SK-N-SH (cell line): ENCODE measurements around the gene CISD2. TPM values are rescaled to one million over a fixed set of nuclear protein-coding genes. Genes with fewer than 3 reads are reported as not detected.

Experiments used
- CTCF ChIA-PET: fragments of 300-600, 350-600 bp; formaldehyde crosslinking; extraction: SDS; loops from one replicate; lab custom pipeline; 2021; lab: Yijun Ruan, JAX
- POLR2A ChIA-PET: fragments of 350-600 bp; sonication (Branson Sonifier 250); formaldehyde crosslinking; extraction: SDS; loops from one replicate; lab custom pipeline; 2020; ENCODE audit warnings: antibody characterized with exemption, inconsistent platforms; lab: Yijun Ruan, JAX
- DNase-seq: peaks from one replicate; pipeline ENCODE4 v3.0.0; 2012
- H2AFZ ChIP-seq: fragments of 200-600 bp; sonication (generic); 2 replicates; pipeline ENCODE4 v1.8.1; 2016; ENCODE audit warnings: antibody characterized with exemption, mild to moderate bottlenecking, low read depth
- H3F3A ChIP-seq: fragments of 200-600 bp; sonication (generic); replicated peaks from 2 replicates; pipeline ENCODE3; 2016; ENCODE audit warnings: antibody characterized with exemption, mild to moderate bottlenecking; ENCODE audit not compliant: insufficient read depth
- H3K27ac ChIP-seq, 2 experiments: fragments of 200-500 bp in 1 of 2; fragments of 200-600 bp in 1 of 2; sonication (Bioruptor generic) in 1 of 2; sonication (generic), shearing (Covaris generic) in 1 of 2; 2 replicates each; pipeline versions ENCODE4 v1.5.1 to v1.6.1; 2014 to 2016; ENCODE audit warnings: low read depth in 2 of 2, inconsistent platforms in 1 of 2, low read length in 1 of 2, mild to moderate bottlenecking in 1 of 2, mixed read lengths in 1 of 2
- H3K27me3 ChIP-seq: fragments of 200-600 bp; sonication (generic), shearing (Covaris generic); 2 replicates; pipeline ENCODE4 v1.6.1; 2016; ENCODE audit warnings: mixed run types; ENCODE audit not compliant: insufficient read depth
- H3K36me3 ChIP-seq, 2 experiments: fragments of 200-500 bp in 1 of 2; fragments of 200-600 bp in 1 of 2; sonication (Bioruptor generic) in 1 of 2; sonication (generic) in 1 of 2; replicated peaks in 1 of 2; 2 replicates each; pipeline versions ENCODE3 to v1.5.1; 2014 to 2016; ENCODE audit warnings: low read length in 1 of 2, mild to moderate bottlenecking in 1 of 2; ENCODE audit not compliant: insufficient read depth in 2 of 2, control insufficient read depth in 1 of 2
- H3K4me1 ChIP-seq, 2 experiments: fragments of 200-500 bp in 1 of 2; fragments of 200-600 bp in 1 of 2; sonication (Bioruptor generic) in 1 of 2; sonication (generic), shearing (Covaris generic) in 1 of 2; 2 replicates each; pipeline versions ENCODE4 v1.5.1 to v1.6.1; 2014 to 2016; ENCODE audit warnings: low read depth in 1 of 2, low read length in 1 of 2, mixed run types in 1 of 2; ENCODE audit not compliant: insufficient read depth in 2 of 2, control insufficient read depth in 1 of 2
- H3K4me2 ChIP-seq: fragments of 200-600 bp; sonication (generic), shearing (Covaris generic); 2 replicates; pipeline ENCODE4 v1.6.1; 2017; ENCODE audit warnings: mixed run types
- H3K4me3 ChIP-seq, 2 experiments: fragments of 200-500 bp in 1 of 2; fragments of 200-600 bp in 1 of 2; sonication (Bioruptor generic) in 1 of 2; sonication (generic), shearing (Covaris generic) in 1 of 2; 2 replicates each; pipeline versions ENCODE4 v1.5.1 to v1.8.1; 2014 to 2016; ENCODE audit warnings: low read depth in 2 of 2, inconsistent platforms in 1 of 2, low read length in 1 of 2, mild to moderate bottlenecking in 1 of 2, mixed read lengths in 1 of 2, moderate library complexity in 1 of 2
- H3K79me2 ChIP-seq: fragments of 200-600 bp; sonication (generic); 2 replicates; pipeline ENCODE4 v1.8.1; 2017; ENCODE audit warnings: mild to moderate bottlenecking; ENCODE audit not compliant: insufficient read depth
- H3K9ac ChIP-seq: fragments of 200-600 bp; sonication (generic); 2 replicates; pipeline ENCODE4 v1.6.1; 2017; ENCODE audit warnings: mixed run types
- H3K9me2 ChIP-seq: fragments of 200-600 bp; sonication (generic); 2 replicates; pipeline ENCODE4 v1.6.1; 2017; ENCODE audit warnings: mixed run types
- H3K9me3 ChIP-seq: fragments of 200-600 bp; sonication (generic); 2 replicates; pipeline ENCODE4 v1.6.1; 2017; ENCODE audit warnings: mixed run types, mild to moderate bottlenecking, moderate library complexity
- H4K20me1 ChIP-seq: fragments of 200-600 bp; sonication (generic); 2 replicates; pipeline ENCODE4 v1.6.1; 2017; ENCODE audit warnings: mild to moderate bottlenecking, mixed run types; ENCODE audit not compliant: insufficient read depth
- ELF1 ChIP-seq: IDR thresholded peaks from 2 replicates; pipeline ENCODE4 v1.4.0; 2012
- EP300 ChIP-seq, 2 experiments: IDR thresholded peaks; 2 replicates each; pipeline versions ENCODE4 v1.4.0 to v1.6.1; 2012; ENCODE audit warnings: borderline replicate concordance in 1 of 2, low read depth in 1 of 2, low read length in 1 of 2
- FOXM1 ChIP-seq: IDR thresholded peaks from 2 replicates; pipeline ENCODE4 v1.4.0; 2012; ENCODE audit warnings: low read depth, mild to moderate bottlenecking
- MAX ChIP-seq: IDR thresholded peaks from 2 replicates; pipeline ENCODE4 v1.4.0; 2012; ENCODE audit warnings: low read depth
- MXI1 ChIP-seq: IDR thresholded peaks from 2 replicates; pipeline ENCODE4 v1.6.1; 2012; ENCODE audit warnings: mild to moderate bottlenecking, low read depth, low read length, improper control_type of control experiment
- NFIC ChIP-seq: IDR thresholded peaks from 2 replicates; pipeline ENCODE4 v1.4.0; 2012; ENCODE audit warnings: borderline replicate concordance
- PBX3 ChIP-seq: IDR thresholded peaks from 2 replicates; pipeline ENCODE4; 2012
- POLR2AphosphoS5 ChIP-seq: IDR thresholded peaks from 2 replicates; pipeline ENCODE4 v1.6.1; 2012; ENCODE audit warnings: low read depth, low read length
- RCOR1 ChIP-seq: fragments of 150-350 bp; IDR thresholded peaks from 2 replicates; pipeline ENCODE4 v1.6.1; 2017; ENCODE audit warnings: antibody characterized with exemption, low read length
- RFX5 ChIP-seq: IDR thresholded peaks from 2 replicates; pipeline ENCODE4 v1.6.1; 2012; ENCODE audit warnings: mild to moderate bottlenecking, improper control_type of control experiment, low read length
- TEAD4 ChIP-seq: IDR thresholded peaks from 2 replicates; pipeline ENCODE4 v1.4.0; 2012; ENCODE audit warnings: mild to moderate bottlenecking, borderline replicate concordance; ENCODE audit not compliant: insufficient read depth
- YY1 ChIP-seq: IDR thresholded peaks from 2 replicates; pipeline ENCODE4 v1.4.0; 2012; ENCODE audit warnings: low read depth, mild to moderate bottlenecking
- WGBS: methylation state at CpG from one replicate; pipeline ENCODE4 v1.1.6; 2017; ENCODE audit warnings: low lambda C conversion rate; 5-methylcytosine and 5-hydroxymethylcytosine counted together
- polyA plus RNA-seq, 3 experiments: library from polyadenylated mRNA; depleted of rRNA; stranded (reverse); fragments of >200 nt; gene quantifications; 2 replicates each; pipeline ENCODE4 v1.2.3, GENCODE V29; 2012
- TF ChIP-seq, protein P1 (sequence below): fragments of 150-350 bp; IDR thresholded peaks from 2 replicates; pipeline ENCODE4 v1.6.1; 2016; ENCODE audit warnings: mild to moderate bottlenecking, low read depth, low read length
- TF ChIP-seq, protein P2 (sequence below): fragments of 200-600 bp; sonication (generic); IDR thresholded peaks from 2 replicates; pipeline ENCODE4 v1.6.1; 2017; ENCODE audit warnings: antibody characterized with exemption, mild to moderate bottlenecking, moderate library complexity

CISD2 gene
- polyA plus RNA-seq, 1 of the 3 experiments (the other 2 are of a cell fraction): 21.4 TPM

- Histone ChIP-seq H3K9ac (no peak overlapping the region), H3K27me3 (no peaks in the 10 kb centered on the region), H4K20me1 (no peaks in the 10 kb centered on the region), H3K9me3 (no peaks in the 10 kb centered on the region), H3K4me3 (no peak overlapping the region), H3K27ac (no peak overlapping the region), H3K4me1 (peaks cover 0 to 2% of the 10 kb centered on the region in 2 experiments; a peak in 1 of 4 replicates), H3K4me2 (no peak overlapping the region), H3F3A (no peaks in the 10 kb centered on the region), H3K36me3 (no peaks in the 10 kb centered on the region), H3K9me2 (no peaks in the 10 kb centered on the region), H2AFZ (no peak overlapping the region), H3K79me2 (no peaks in the 10 kb centered on the region)
- DNase-seq: no peak
- ChIA-PET CTCF (interaction anchor here (0.8 to 0.9 kb wide), 2 partner anchors 10 to 14 kb away, joined by 3 read pairs; no protein-coding TSS in a partner anchor), POLR2A (no interaction called here)
- 89% methylated on average over 3 of the region's 3 CpGs for WGBS
- TF ChIP-seq MAX (no peak), RCOR1 (no peak), NFIC (no peak)
Measured at GRCh38 chr4:102842367-102842766, 26.4 kb upstream of the CISD2 start.

GRCh38 chr4:102843273-102843672 is 25.5 kb upstream of the CISD2 start:
- Histone ChIP-seq H3K4me3 (no peak overlapping the region), H3K36me3 (no peaks in the 10 kb centered on the region), H3K79me2 (no peaks in the 10 kb centered on the region), H3K27ac (no peak overlapping the region; a peak in 2 of 4 replicates), H4K20me1 (no peaks in the 10 kb centered on the region), H3K27me3 (no peaks in the 10 kb centered on the region), H2AFZ (no peak overlapping the region), H3K9me2 (no peaks in the 10 kb centered on the region), H3K9me3 (no peaks in the 10 kb centered on the region), H3K4me1 (peaks cover 0 to 2% of the 10 kb centered on the region in 2 experiments; a peak in 1 of 4 replicates), H3K9ac (no peak overlapping the region), H3F3A (no peaks in the 10 kb centered on the region), H3K4me2 (no peak overlapping the region)
- TF ChIP-seq TEAD4 (no peak), PBX3 (no peak), EP300 (IDR thresholded peaks at IDR 0.05; ENCODE audit: borderline replicate concordance in 1 of 2, low read depth in 1 of 2, low read length in 1 of 2) (no peak), YY1 (no peak), RFX5 (no peak), POLR2AphosphoS5 (no peak), MXI1 (no peak), ELF1 (no peak), FOXM1 (no peak)
- TF ChIP-seq, protein P1, sequence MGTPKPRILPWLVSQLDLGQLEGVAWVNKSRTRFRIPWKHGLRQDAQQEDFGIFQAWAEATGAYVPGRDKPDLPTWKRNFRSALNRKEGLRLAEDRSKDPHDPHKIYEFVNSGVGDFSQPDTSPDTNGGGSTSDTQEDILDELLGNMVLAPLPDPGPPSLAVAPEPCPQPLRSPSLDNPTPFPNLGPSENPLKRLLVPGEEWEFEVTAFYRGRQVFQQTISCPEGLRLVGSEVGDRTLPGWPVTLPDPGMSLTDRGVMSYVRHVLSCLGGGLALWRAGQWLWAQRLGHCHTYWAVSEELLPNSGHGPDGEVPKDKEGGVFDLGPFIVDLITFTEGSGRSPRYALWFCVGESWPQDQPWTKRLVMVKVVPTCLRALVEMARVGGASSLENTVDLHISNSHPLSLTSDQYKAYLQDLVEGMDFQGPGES: no peak
- TF ChIP-seq, protein P2, sequence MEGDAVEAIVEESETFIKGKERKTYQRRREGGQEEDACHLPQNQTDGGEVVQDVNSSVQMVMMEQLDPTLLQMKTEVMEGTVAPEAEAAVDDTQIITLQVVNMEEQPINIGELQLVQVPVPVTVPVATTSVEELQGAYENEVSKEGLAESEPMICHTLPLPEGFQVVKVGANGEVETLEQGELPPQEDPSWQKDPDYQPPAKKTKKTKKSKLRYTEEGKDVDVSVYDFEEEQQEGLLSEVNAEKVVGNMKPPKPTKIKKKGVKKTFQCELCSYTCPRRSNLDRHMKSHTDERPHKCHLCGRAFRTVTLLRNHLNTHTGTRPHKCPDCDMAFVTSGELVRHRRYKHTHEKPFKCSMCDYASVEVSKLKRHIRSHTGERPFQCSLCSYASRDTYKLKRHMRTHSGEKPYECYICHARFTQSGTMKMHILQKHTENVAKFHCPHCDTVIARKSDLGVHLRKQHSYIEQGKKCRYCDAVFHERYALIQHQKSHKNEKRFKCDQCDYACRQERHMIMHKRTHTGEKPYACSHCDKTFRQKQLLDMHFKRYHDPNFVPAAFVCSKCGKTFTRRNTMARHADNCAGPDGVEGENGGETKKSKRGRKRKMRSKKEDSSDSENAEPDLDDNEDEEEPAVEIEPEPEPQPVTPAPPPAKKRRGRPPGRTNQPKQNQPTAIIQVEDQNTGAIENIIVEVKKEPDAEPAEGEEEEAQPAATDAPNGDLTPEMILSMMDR: no peak
- CTCF ChIA-PET: no interaction called here
- POLR2A ChIA-PET: no interaction called here
- DNase-seq: no peak
